ENCODE measurements around the gene FNBP1L.
"Not testable (repeated sequence)": the region's sequence is repeated elsewhere in the genome, so short reads cannot be mapped to it uniquely, and the experiment has no call there.

FNBP1L gene

DNA sequence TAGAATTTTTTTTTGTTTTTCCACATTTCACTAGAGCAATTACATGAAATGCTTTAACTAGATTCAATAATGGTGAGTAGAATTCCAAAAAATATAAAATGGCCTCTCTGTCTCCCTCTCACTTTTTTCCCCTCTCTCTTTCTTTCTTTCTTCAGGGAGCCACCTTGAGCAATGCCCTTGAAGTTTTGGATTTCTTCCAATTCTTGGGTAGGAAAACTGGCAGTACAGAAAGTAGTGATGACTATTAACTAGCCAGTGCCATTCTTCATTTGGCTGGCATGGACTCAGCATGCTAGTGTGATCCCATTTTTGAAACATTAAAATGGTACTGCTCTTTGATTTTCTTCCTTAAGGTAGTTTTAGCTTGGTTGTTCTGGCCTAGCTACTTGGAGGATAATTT lies 4.5 kb upstream of the FNBP1L start:
- DNase-seq: no peak

GRCh38 chr1:93446837-93447451 lies 974 bp upstream of the FNBP1L start:
- no peak for DNase-seq

- DNase-seq: peak; percentile 50
These were observed 519 bp downstream of the FNBP1L start for GRCh38 chr1:93448292-93448982.

GRCh38 chr1:93448983-93449804 lies 1.3 kb downstream of the FNBP1L start:
- peak; percentile 48 for DNase-seq

DNA sequence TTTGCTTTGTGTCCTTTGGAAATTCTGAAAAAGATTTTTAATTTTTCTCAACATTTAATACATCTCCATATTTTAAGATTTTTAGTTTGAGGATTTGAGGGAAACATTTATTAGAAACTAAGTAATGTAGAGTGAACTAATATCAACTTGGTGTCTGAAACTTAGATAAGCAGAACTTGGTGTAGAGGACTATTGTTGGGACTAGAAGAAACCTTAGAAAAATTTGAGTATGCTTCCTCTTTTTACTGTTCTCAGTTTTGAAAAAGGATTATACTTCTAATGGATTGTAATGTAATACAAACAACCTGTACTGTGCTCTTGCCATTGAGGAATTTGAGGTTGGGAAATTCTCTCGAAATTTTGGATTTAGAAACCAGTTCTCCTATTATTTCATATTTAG lies 2.4 kb downstream of the FNBP1L start:
- DNase-seq: no peak

DNA sequence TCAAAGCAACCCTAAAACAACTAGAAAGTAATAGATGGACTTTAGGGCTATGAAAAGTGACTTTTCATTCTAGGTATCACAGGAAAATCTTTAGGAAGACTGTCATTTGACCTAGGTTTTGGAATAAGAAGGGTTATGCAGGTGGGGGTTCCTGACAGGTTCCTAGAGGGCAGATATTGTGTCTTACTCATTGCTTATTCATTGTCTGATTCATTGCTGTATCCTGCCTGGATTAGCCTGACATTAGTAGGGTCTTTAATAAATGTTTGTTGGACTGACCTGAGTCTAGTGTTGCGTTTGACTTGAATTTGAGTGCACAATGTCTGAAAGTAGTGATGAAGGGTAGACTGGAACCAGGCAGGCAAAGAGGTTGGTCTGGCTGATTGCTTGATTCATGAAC lies 6.0 kb downstream of the FNBP1L start:
- no peak for DNase-seq

GRCh38 chr1:93459126-93459525 lies 11.2 kb downstream of the FNBP1L start:
- DNase-seq: no peak

DNA sequence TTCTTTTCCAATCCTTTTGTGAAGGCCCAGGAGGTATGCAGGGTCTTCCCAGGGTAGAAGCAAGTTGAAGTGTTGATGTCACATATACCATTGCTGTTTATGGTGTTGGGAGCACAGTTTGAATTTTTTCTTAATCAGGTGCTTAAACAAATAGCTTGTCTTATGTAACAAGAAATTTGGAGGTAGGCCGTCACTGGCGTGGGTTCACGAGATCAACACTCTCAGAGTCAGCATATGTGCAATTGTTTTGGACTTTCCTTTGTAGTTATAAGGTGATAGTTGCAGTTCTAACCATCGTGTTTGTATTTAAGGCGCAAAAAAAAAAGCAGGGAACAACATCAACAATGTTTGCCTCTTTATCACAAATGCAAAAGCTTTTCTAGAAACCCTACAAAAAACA lies 13.3 kb downstream of the FNBP1L start:
- DNase-seq: no peak

GRCh38 chr1:93463960-93464359 lies 16.0 kb downstream of the FNBP1L start:
- DNase-seq: no peak

- not testable (repeated sequence) for DNase-seq
These were observed 17.6 kb downstream of the FNBP1L start for GRCh38 chr1:93465371-93466082.

DNA sequence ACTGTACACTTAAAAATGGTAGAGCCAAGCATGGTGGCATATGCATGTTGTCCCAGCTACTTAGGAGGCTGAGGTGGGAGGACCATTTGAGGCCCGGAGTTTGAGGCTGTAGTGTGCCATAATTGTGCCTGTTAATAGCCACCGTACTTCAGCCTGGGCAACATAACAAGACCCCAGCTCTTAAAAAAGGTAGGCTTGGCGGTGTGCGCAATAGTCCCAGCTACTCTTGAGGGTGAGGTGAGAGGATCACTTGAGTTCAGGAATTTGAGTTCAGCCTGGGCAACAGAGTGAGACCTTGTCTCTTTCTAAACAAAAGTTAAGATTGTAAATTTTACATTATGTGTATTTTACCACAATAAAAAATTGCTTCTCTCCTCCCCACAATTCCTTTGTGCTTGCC lies 19.7 kb downstream of the FNBP1L start:
- DNase-seq: no peak

DNA sequence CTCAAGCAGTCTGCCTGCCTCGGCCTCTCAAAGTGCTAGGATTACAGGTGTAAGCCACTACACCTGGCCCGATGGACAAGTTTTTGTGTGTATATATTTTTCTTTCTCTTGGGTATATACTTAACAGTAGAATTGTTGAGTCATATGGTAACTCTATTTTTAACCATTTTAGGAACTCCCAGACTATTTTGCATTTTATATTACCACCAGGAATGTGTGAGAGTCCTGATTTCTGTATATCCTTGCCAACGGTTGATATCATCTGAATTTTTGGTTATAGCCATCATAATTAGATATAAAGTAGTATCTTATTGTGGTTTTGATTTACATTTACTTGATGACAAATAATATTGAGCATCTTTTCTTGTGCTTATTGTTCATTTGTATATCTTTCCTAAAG lies 20.7 kb downstream of the FNBP1L start:
- DNase-seq: peak; percentile 74

- DNase-seq: not testable (repeated sequence)
These were observed 21.3 kb downstream of the FNBP1L start for GRCh38 chr1:93469223-93469622.

GRCh38 chr1:93471284-93471683 lies 23.4 kb downstream of the FNBP1L start:
- no peak for DNase-seq

- peak; percentile 85 for DNase-seq
These were observed 24.0 kb downstream of the FNBP1L start for GRCh38 chr1:93471911-93472310.

DNA sequence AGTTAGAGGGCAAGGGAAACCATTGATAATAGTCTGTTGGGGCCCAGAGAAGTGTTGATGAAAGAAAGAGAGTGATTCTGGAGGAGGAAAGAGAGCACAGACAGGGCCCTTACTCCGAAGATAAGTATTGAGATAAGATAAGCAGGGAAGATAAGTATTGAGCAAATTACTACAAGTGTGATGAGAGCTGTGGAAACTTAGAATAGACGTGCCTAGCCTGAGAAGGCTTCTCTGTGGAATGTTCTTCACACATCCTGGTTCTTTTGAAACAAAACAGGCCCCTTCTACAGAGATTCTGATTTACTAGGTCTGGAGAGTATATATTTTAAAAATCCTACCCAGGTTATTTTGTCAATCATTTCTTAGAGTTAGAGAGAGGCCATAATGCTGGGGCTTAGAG lies 26.4 kb downstream of the FNBP1L start:
- DNase-seq: no peak

DNA sequence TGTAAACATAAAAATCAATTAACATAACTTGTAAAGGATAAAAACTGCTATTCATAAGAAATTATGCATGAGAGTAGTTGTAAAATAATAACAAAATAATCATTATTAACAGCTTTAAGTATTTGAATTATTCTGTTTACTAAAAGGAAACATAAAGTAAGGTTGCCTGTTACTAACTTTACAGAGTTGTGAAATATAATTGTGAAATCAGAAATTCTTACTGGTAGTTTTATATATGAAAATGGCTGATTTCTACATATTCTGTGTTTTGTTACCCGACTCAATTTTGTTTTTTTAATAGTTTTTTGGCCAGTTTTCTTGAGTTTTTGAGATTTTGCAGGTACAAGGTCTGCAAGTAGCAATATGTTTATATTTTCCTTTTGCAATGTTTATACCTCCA lies 27.8 kb downstream of the FNBP1L start:
- DNase-seq: no peak

DNA sequence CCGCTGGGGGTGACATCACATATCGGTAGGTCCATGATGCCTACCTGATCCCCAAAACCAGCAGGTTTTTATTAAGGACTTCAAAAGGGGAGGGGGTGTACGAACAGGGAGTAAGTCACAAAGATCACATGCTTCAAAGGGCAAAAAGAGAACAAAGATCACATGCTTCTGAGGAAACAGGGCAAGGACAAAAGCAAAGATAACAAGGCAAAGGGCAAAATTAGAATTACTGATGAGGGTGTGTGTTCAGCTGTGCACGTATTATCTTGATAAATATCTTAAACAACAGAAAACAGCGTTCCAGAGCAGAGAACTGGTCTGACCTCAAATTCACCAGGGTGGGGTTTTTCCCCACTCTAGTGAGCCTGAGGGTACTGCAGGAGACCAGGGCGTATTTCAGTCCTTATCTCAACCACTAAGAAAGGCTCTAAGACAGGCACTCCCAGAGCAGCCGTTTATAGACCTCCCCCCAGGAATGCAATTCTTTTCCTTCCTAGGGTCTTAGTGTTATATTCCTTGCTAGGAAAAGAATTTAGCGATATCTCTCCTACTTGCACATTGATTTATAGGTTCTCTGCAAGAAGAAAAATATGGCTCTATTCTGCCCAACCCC lies 31.3 kb downstream of the FNBP1L start:
- DNase-seq: not testable (repeated sequence)

DNA sequence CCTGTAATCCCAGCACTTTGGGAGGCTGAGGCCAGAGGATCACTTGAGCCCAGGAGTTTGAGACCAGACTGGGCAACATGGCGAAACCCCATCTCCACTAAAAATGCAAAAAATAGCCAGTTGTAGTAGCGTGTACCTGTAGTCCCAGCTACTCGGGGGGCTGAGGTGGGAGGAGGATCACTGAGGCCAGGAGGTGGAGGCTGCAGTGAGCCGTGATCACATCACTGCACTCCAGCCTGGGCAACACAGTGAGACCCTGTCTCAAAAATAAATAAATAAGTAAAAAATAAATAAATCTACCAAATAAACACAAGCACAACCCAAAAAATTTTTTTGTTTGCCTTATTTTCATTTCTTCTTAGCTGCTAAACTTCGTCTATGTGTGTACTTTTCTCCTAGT lies 34.0 kb downstream of the FNBP1L start:
- DNase-seq: not testable (repeated sequence)

- DNase-seq: no peak
These were observed 35.3 kb downstream of the FNBP1L start for GRCh38 chr1:93483200-93483599.

DNA sequence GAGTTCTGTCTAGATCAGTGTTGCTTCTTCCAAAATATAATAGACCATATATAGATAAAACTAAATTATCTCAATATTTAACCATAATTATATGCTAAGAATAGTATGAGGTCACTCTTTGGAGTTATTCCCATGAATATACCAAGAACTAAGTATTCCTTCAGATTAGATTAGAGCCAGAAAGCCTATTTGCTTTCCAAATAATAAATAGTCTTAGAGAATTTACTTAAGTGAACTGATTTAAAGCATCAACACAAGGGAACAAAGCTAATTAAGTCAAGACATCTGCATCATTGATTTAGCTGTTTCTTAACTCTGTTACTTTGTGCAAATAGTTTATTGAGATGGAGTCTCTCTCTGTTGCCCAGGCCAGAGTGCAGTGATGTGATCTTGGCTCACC lies 35.7 kb downstream of the FNBP1L start:
- no peak for DNase-seq

DNA sequence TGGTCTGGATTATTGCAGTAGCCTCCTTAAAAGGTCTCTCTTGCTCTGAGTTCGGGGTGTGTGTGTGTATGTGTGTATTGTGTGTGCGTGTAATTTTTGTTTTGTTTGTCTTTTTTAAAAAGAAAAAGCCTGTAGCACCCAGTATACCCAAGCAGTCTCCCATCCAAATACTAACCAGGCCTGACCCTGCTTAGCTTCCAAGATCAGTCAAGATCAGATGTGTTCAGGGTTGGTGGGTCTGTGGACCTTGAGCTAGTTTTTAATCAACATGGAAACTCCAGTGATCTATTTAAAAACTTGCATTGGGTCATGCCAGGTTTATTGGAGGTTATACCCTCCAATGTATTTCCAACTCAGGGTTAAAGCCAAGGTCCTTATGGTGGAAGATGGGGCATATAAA lies 40.3 kb downstream of the FNBP1L start:
- no peak for DNase-seq

- peak; percentile 50 for DNase-seq
These were observed 41.8 kb downstream of the FNBP1L start for GRCh38 chr1:93489756-93490155.

Measured in fibroblast of skin of back (primary cell).